KMS-11 (cell line): ENCODE measurements around the gene LTBP3.
A peak's percentile ranks its signal among the peaks of the same experiment; 100 is the strongest.

ENCODE experiments used
- H2AFZ ChIP-seq: fragments of 200-600 bp; sonication (generic); 2 replicates; pipeline ENCODE4 v1.6.1; 2016; ENCODE audit warnings: antibody characterized with exemption, mixed run types, low read depth
- H3K27ac ChIP-seq: fragments of 200-600 bp; sonication (generic); 2 replicates; pipeline ENCODE4 v1.6.1; 2016; ENCODE audit warnings: mild to moderate bottlenecking, mixed run types
- H3K27me3 ChIP-seq: fragments of 200-600 bp; sonication (generic); 2 replicates; pipeline ENCODE4 v1.6.1; 2017; ENCODE audit warnings: mild to moderate bottlenecking, low read depth, mixed run types, moderate library complexity; ENCODE audit not compliant: insufficient read depth
- H3K36me3 ChIP-seq: fragments of 200-600 bp; sonication (generic); 2 replicates; pipeline ENCODE4 v1.6.1; 2017; ENCODE audit warnings: mild to moderate bottlenecking, mixed run types; ENCODE audit not compliant: insufficient read depth
- H3K4me1 ChIP-seq: fragments of 200-600 bp; sonication (generic); 2 replicates; pipeline ENCODE4 v1.6.1; 2016; ENCODE audit warnings: mild to moderate bottlenecking, low read depth, mixed run types; ENCODE audit not compliant: poor library complexity, severe bottlenecking
- H3K4me2 ChIP-seq: fragments of 200-600 bp; sonication (generic); 2 replicates; pipeline ENCODE4 v1.7.0; 2016; ENCODE audit warnings: mild to moderate bottlenecking, mixed run types
- H3K4me3 ChIP-seq: fragments of 200-600 bp; sonication (generic); IDR thresholded peaks from 2 replicates; pipeline ENCODE4 v1.6.1; 2017; ENCODE audit warnings: low read depth, low read length, mixed read lengths; ENCODE audit not compliant: insufficient read depth
- H3K79me2 ChIP-seq: fragments of 200-600 bp; sonication (generic); 2 replicates; pipeline ENCODE4 v1.6.1; 2016; ENCODE audit warnings: low read depth, mixed run types; ENCODE audit not compliant: insufficient read depth
- H3K9ac ChIP-seq: fragments of 200-600 bp; sonication (generic); 2 replicates; pipeline ENCODE4 v1.6.1; 2016; ENCODE audit warnings: mild to moderate bottlenecking, mixed run types
- H4K20me1 ChIP-seq: fragments of 200-600 bp; sonication (generic); 2 replicates; pipeline ENCODE4 v1.6.1; 2016; ENCODE audit warnings: mild to moderate bottlenecking, mixed run types; ENCODE audit not compliant: insufficient read depth
- CTCF ChIP-seq: fragments of 200-600 bp; sonication (generic); conservative IDR thresholded peaks from 2 replicates; pipeline ENCODE4 v1.6.1; 2017; ENCODE audit warnings: low read depth, mild to moderate bottlenecking, antibody characterized with exemption, low read length, moderate library complexity, mixed read lengths

The LTBP3 gene

DNA sequence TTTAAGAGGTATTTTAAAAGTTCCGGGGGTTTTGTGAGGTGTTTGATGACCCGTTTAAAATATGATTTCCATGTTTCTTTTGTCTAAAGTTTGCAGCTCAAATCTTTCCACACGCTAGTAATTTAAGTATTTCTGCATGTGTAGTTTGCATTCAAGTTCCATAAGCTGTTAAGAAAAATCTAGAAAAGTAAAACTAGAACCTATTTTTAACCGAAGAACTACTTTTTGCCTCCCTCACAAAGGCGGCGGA lies 59.5 kb downstream of the LTBP3 start:
- Histone ChIP-seq H3K27me3 (no peaks in the 10 kb centered on the region), H3K4me1 (peaks cover 35% of the 10 kb centered on the region), H3K9ac (peak overlapping the region; percentile 100), H4K20me1 (peaks cover 47% of the 10 kb centered on the region), H2AFZ (no peak overlapping the region), H3K27ac (peak overlapping the region; percentile 99), H3K4me3 (no peak overlapping the region), H3K36me3 (peaks cover 47% of the 10 kb centered on the region), H3K79me2 (peaks cover 78% of the 10 kb centered on the region), H3K4me2 (peak overlapping the region; percentile 94)
- TF ChIP-seq CTCF: no peak

DNA sequence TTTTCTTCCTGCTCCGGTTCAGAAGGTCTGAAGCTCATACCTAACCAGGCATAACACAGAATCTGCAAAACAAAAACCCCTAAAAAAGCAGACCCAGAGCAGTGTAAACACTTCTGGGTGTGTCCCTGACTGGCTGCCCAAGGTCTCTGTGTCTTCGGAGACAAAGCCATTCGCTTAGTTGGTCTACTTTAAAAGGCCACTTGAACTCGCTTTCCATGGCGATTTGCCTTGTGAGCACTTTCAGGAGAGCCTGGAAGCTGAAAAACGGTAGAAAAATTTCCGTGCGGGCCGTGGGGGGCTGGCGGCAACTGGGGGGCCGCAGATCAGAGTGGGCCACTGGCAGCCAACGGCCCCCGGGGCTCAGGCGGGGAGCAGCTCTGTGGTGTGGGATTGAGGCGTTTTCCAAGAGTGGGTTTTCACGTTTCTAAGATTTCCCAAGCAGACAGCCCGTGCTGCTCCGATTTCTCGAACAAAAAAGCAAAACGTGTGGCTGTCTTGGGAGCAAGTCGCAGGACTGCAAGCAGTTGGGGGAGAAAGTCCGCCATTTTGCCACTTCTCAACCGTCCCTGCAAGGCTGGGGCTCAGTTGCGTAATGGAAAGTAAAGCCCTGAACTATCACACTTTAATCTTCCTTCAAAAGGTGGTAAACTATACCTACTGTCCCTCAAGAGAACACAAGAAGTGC lies 60.0 kb downstream of the LTBP3 start:
- H4K20me1 ChIP-seq: peaks cover 43% of the 10 kb centered on the region
- H3K27me3 ChIP-seq: no peaks in the 10 kb centered on the region
- H3K4me3 ChIP-seq: no peak overlapping the region
- H3K4me2 ChIP-seq: peak overlapping the region; percentile 94
- H3K79me2 ChIP-seq: peaks cover 73% of the 10 kb centered on the region
- H3K9ac ChIP-seq: peak overlapping the region; percentile 100
- peaks cover 42% of the 10 kb centered on the region for H3K36me3 ChIP-seq
- H3K27ac ChIP-seq: peak overlapping the region; percentile 99
- no peak for TF ChIP-seq CTCF
- no peak overlapping the region for H2AFZ ChIP-seq
- H3K4me1 ChIP-seq: peaks cover 35% of the 10 kb centered on the region

DNA sequence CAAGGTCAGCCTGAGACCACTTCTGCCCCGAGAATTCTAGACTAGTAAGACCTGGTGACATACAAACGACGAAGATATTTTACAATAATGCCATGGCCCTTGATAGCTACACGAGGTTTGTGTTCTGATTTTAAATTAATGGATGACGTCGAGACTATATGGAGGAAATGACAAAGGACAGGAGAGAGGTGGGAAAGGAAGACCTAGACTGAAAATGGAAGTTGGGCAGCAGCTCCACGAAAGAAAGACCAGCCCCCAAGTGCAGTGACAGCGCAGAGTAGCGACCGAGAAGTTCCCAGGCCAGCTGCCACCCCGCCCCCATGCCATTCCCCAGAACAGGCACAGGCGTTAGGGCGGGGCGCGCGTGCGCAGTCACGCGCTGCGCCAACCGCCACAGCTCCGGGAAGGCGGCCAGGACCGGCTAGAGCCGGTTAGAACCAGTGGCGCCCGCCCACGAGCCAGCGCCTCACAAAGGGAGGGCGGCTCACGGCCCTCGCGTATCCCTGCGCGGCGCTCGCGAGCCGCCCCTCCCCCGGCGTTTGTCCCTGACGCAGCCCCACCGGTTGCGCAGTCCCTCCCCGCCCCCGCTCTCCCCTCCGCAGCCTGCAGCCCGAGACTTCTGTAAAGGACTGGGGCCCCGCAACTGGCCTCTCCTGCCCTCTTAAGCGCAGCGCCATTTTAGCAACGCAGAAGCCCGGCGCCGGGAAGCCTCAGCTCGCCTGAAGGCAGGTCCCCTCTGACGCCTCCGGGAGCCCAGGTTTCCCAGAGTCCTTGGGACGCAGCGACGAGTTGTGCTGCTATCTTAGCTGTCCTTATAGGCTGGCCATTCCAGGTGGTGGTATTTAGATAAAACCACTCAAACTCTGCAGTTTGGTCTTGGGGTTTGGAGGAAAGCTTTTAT lies 60.8 kb downstream of the LTBP3 start:
- H3K9ac ChIP-seq: peak overlapping the region; percentile 100
- no peak overlapping the region for H3K4me3 ChIP-seq
- peaks cover 65% of the 10 kb centered on the region for H3K79me2 ChIP-seq
- H3K4me1 ChIP-seq: peaks cover 42% of the 10 kb centered on the region
- peak overlapping the region; percentile 99 for H3K27ac ChIP-seq
- no peak for TF ChIP-seq CTCF
- no peaks in the 10 kb centered on the region for H3K27me3 ChIP-seq
- H4K20me1 ChIP-seq: peaks cover 35% of the 10 kb centered on the region
- peak overlapping the region; percentile 98 for H3K4me2 ChIP-seq
- peaks cover 34% of the 10 kb centered on the region for H3K36me3 ChIP-seq
- no peak overlapping the region for H2AFZ ChIP-seq

DNA sequence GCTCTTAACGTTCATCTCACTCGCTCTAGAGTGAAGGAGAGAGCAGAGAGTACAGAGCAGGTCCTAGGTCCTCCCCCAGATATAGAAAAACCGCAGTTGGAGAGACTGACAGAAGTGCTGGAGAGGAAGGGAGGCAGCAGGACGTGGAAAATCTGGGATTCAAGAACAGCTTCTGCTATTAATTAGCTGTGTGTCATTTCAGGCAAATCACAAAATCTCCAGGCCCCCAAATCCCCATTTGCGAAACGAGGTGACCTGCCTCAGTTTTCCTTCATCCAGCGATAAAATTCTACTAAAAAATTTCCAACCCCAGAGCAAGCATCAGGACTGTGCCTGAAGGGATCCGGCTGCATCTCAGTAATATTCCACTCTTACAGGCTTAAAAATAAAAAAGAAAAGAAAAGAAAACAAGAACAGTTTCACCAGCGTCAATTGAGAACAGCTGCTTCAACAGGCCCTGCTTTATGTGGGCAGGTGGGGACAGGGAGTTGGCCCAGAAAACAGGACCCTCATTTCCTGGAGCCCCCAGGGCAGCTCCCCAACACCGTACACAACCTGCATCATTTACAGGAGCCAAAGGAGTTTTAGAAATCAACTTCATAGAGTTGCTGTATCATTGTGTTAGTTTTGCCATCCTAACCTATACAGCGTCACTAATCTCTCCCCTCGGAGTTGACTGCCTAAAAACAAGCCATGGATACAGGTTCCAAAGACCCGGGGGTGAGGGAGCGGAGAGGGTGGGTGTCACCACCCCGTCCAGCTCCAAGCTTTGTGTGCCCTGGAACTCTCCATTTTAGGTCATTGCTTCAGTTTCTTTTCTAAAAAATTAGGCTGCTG lies 61.6 kb downstream of the LTBP3 start:
- H3K36me3 ChIP-seq: peaks cover 26% of the 10 kb centered on the region; the same call in 1 of the 2 replicates
- H2AFZ ChIP-seq: no peak overlapping the region
- TF ChIP-seq CTCF: no peak
- no peaks in the 10 kb centered on the region for H3K27me3 ChIP-seq
- peaks cover 26% of the 10 kb centered on the region for H4K20me1 ChIP-seq
- H3K4me2 ChIP-seq: peak overlapping the region; percentile 98
- H3K27ac ChIP-seq: peak overlapping the region; percentile 99
- H3K4me1 ChIP-seq: peaks cover 49% of the 10 kb centered on the region
- no peak overlapping the region for H3K4me3 ChIP-seq
- peak overlapping the region; percentile 100 for H3K9ac ChIP-seq
- peaks cover 57% of the 10 kb centered on the region for H3K79me2 ChIP-seq
